Activated T-helper 17 cell treated with anti-CD3 and anti-CD28 coated beads, Interleukin-2, amount 50 U/mL, for 72 hours (primary cell): ENCODE measurements around the gene SLCO1B3. TPM values are rescaled to one million over a fixed set of nuclear protein-coding genes. Genes with fewer than 3 reads are reported as not detected.

Source experiments
- ATAC-seq: fragments of 150-1000 bp; cut with Tn5 transposase; replicated peaks from 2 replicates; pipeline ENCODE4 v1.10.0; 2021; ENCODE audit warnings: mild to moderate bottlenecking, moderate library complexity
- H3K27ac Mint-ChIP-seq: one replicate; pipeline ENCODE4 v1.8.0; 2022; ENCODE audit warnings: mixed read lengths
- H3K27me3 Mint-ChIP-seq: one replicate; pipeline ENCODE4 v1.8.0; 2022; ENCODE audit warnings: mixed read lengths
- H3K36me3 Mint-ChIP-seq: one replicate; pipeline ENCODE4 v1.8.0; 2022; ENCODE audit warnings: low read depth, mild to moderate bottlenecking, mixed read lengths
- H3K4me1 Mint-ChIP-seq: one replicate; pipeline ENCODE4 v1.8.0; 2022; ENCODE audit warnings: mixed read lengths
- H3K4me3 Mint-ChIP-seq: one replicate; pipeline ENCODE4 v1.8.0; 2022; ENCODE audit warnings: mild to moderate bottlenecking, mixed read lengths
- H3K9me3 Mint-ChIP-seq: one replicate; pipeline ENCODE4 v1.8.0; 2022; ENCODE audit warnings: mixed read lengths
- total RNA-seq, 2 donors: library from RNA; stranded (reverse); gene quantifications; one replicate each; pipeline ENCODE4 v1.2.3, GENCODE V29; 2022

The SLCO1B3 gene
- total RNA-seq, 2 donors from 2014 or later = not detected

- no peak overlapping the region for H3K27ac Mint-ChIP-seq
- no peaks in the 10 kb centered on the region for H3K36me3 Mint-ChIP-seq
- H3K27me3 Mint-ChIP-seq = no peaks in the 10 kb centered on the region
- no peak for ATAC-seq
- no peak overlapping the region for H3K4me3 Mint-ChIP-seq
- no peaks in the 10 kb centered on the region for H3K4me1 Mint-ChIP-seq
- H3K9me3 Mint-ChIP-seq = peaks cover 4% of the 10 kb centered on the region
These were observed 153.3 kb downstream of the SLCO1B3 start for GRCh38 chr12:20963762-20964161.

Other genes starting within 250 kb of the SLCO1B3 start
- not detected for gene SLCO1C1, start 115.4 kb upstream of the SLCO1B3 start, total RNA-seq